ENCODE data around the gene CDC42SE2.
A peak's percentile ranks its signal among the peaks of the same experiment; 100 is the strongest.

The CDC42SE2 gene

GRCh38 chr5:131263648-131264450, at the start of gene CDC42SE2:
Gene CDC42SE2, plus strand, starts transcription at chr5:131264053. Its CDS starts 95,441 bp downstream, at chr5:131359494.
- DNase-seq (ENCODE audit: low read depth) = peak; percentile 86
- TF ChIP-seq CTCF (conservative IDR thresholded peaks at IDR 0.05; ENCODE audit: low read depth, low read length) = no peak

GRCh38 chr5:131214609-131215227, 49.1 kb upstream of the CDC42SE2 start:
- no peak overlapping the region for H3K4me3 ChIP-seq (ENCODE audit: low read depth, low read length)
- TF ChIP-seq CTCF (conservative IDR thresholded peaks at IDR 0.05; ENCODE audit: low read depth, low read length) = no peak
- no peak for DNase-seq (ENCODE audit: low read depth)

More at GRCh38 chr5:131263648-131264450, at the start of gene CDC42SE2:
- peak within 1 kb of the TSS; percentile 93 for H3K4me3 ChIP-seq (ENCODE audit: low read depth, low read length)

GRCh38 chr5:131217791-131218190, 46.1 kb upstream of the CDC42SE2 start:
- no peak overlapping the region for H3K4me3 ChIP-seq (ENCODE audit: low read depth, low read length)
- no peak for TF ChIP-seq CTCF (conservative IDR thresholded peaks at IDR 0.05; ENCODE audit: low read depth, low read length)
- no peak for DNase-seq (ENCODE audit: low read depth)

GRCh38 chr5:131218392-131218791, 45.5 kb upstream of the CDC42SE2 start:
- DNase-seq (ENCODE audit: low read depth) = peak; percentile 49
- TF ChIP-seq CTCF (conservative IDR thresholded peaks at IDR 0.05; ENCODE audit: low read depth, low read length) = no peak
- H3K4me3 ChIP-seq (ENCODE audit: low read depth, low read length) = no peak overlapping the region

GRCh38 chr5:131220566-131220965, 43.3 kb upstream of the CDC42SE2 start:
- DNase-seq (ENCODE audit: low read depth) = no peak
- TF ChIP-seq CTCF (conservative IDR thresholded peaks at IDR 0.05; ENCODE audit: low read depth, low read length) = no peak
- no peak overlapping the region for H3K4me3 ChIP-seq (ENCODE audit: low read depth, low read length)

GRCh38 chr5:131221008-131221703, 42.7 kb upstream of the CDC42SE2 start:
- DNase-seq (ENCODE audit: low read depth) = no peak
- no peak for TF ChIP-seq CTCF (conservative IDR thresholded peaks at IDR 0.05; ENCODE audit: low read depth, low read length)
- H3K4me3 ChIP-seq (ENCODE audit: low read depth, low read length) = no peak overlapping the region

Data from choroid plexus epithelial cell (primary cell).